ENCODE measurements around the gene ATP8B3. TPM values are rescaled to one million over a fixed set of nuclear protein-coding genes. Genes with fewer than 3 reads are reported as not detected.

ATP8B3 gene
- total and polyA plus RNA-seq, 8 donors: 0.15 to 1.4 (median 0.80) TPM; not detected in 4

DNA sequence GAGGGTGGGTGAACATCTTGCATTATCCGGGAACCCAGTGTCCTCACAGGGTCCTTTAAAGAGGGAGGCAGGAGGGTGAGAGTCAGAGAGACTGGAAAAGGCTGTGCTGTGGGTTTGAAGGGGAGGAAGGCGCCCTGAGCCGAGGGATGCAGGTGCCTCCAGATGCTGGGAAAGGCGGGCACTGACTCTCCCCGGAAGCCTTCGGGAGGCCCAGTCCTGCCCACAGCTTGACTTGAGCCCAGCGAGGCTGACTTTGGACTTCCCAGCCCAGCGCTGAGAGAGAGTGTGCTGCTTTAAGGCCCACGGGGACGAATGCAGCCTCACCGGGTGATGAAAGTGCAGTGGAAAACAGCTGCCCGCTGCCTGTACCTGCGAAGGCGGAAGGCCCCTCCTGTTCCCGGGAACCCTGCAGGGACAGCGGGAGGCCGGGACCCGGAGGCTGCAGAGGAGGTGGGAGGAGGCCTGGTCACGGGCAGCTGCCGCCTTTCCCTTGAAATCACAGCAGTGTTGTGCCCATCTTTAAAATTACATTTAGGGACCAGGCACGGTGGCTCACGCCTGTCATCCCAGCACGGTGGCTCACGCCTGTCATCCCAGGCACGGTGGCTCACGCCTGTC is 20.1 kb upstream of the ATP8B3 start:
- peaks cover 3 to 58% (median 39%) of the 10 kb centered on the region in 4 donors for H3K4me1 ChIP-seq
- DNase-seq: no peak
- TF ChIP-seq, protein P1, sequence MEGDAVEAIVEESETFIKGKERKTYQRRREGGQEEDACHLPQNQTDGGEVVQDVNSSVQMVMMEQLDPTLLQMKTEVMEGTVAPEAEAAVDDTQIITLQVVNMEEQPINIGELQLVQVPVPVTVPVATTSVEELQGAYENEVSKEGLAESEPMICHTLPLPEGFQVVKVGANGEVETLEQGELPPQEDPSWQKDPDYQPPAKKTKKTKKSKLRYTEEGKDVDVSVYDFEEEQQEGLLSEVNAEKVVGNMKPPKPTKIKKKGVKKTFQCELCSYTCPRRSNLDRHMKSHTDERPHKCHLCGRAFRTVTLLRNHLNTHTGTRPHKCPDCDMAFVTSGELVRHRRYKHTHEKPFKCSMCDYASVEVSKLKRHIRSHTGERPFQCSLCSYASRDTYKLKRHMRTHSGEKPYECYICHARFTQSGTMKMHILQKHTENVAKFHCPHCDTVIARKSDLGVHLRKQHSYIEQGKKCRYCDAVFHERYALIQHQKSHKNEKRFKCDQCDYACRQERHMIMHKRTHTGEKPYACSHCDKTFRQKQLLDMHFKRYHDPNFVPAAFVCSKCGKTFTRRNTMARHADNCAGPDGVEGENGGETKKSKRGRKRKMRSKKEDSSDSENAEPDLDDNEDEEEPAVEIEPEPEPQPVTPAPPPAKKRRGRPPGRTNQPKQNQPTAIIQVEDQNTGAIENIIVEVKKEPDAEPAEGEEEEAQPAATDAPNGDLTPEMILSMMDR (IDR thresholded peaks at IDR 0.05): no peak
- TF ChIP-seq EP300 (IDR thresholded peaks at IDR 0.05): no peak
- no peak for TF ChIP-seq POLR2AphosphoS5 (IDR thresholded peaks at IDR 0.05)
- TF ChIP-seq POLR2A (IDR thresholded peaks at IDR 0.05): no peak
- peaks cover 14 to 55% (median 46%) of the 10 kb centered on the region in 4 donors for H3K36me3 ChIP-seq
- WGBS, 5 donors: 89 to 98% (median 94%) methylated on average over 13 to 26 of the region's 26 CpGs
- H3K4me3 ChIP-seq: no peak overlapping the region
- no peaks in the 10 kb centered on the region for H3K27me3 ChIP-seq
- H3K27ac ChIP-seq: no peak overlapping the region
- no peaks in the 10 kb centered on the region for H3K9me3 ChIP-seq
- intact Hi-C loops (cut with DNase I; ENCODE audit: low total_unique reads): no loop called here

DNA sequence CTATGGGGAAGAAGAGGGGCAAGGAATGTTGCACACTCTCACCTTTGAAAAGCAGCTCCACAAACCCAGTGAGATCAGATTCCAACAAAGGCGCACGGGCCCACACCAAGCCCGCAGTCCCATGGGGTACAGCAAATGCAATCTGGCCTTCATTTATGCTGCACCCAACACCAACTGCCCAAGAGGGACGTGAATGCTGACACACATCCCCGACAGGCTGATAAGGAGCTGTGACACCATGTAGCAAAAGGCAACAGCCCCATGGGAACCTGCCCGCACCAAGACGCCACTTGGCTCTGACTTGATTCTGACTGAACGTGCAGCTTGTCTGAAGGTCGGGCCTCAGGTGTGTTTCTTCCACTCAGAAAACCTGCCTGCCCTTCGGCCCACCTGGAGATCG is 18.9 kb upstream of the ATP8B3 start:
- no peaks in the 10 kb centered on the region for H3K9me3 ChIP-seq
- peaks cover 7 to 59% (median 41%) of the 10 kb centered on the region in 4 donors for H3K4me1 ChIP-seq
- TF ChIP-seq EP300 (IDR thresholded peaks at IDR 0.05): no peak
- H3K4me3 ChIP-seq: no peak overlapping the region
- peaks cover 23 to 64% (median 56%) of the 10 kb centered on the region in 4 donors for H3K36me3 ChIP-seq
- H3K27me3 ChIP-seq: no peaks in the 10 kb centered on the region
- 79 to 88% (median 85%) methylated on average over 11 of the region's 11 CpGs for WGBS, 5 donors
- no peak overlapping the region for H3K27ac ChIP-seq
- intact Hi-C loops (cut with DNase I; ENCODE audit: low total_unique reads): no loop called here
- DNase-seq: no peak

DNA sequence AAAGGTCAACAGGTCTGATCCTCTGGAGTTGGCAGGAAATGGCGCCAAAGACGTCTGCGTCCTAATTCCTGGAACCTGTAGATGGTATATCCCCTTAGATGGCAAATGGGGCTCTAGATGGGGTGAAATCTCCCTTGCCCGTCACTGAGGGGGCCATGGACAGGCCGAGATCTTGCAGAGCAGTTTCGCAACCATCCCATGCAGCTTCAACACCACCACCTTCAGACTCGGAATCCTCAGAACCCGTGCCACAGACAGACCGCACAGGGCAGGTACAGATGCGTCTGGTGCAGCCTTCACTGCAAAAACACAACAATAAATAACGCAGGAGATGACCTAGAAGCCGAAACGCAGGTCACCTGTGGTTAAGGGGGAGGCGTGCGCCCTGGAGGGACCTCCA is 18.5 kb upstream of the ATP8B3 start:
- intact Hi-C loops (cut with DNase I; ENCODE audit: low total_unique reads): no loop called here
- Histone ChIP-seq H3K27me3 (no peaks in the 10 kb centered on the region), H3K36me3 (peaks cover 23 to 68% (median 58%) of the 10 kb centered on the region in 4 donors), H3K9me3 (no peaks in the 10 kb centered on the region), H3K4me3 (no peak overlapping the region), H3K4me1 (peaks cover 9 to 59% (median 40%) of the 10 kb centered on the region in 4 donors), H3K27ac (no peak overlapping the region)
- DNase-seq: no peak
- 90 to 95% (median 91%) methylated on average over 15 of the region's 15 CpGs for WGBS, 5 donors
- TF ChIP-seq POLR2AphosphoS5 (IDR thresholded peaks at IDR 0.05) (no peak), EP300 (IDR thresholded peaks at IDR 0.05) (no peak), POLR2A (IDR thresholded peaks at IDR 0.05) (no peak)
- TF ChIP-seq, protein P1 (IDR thresholded peaks at IDR 0.05): no peak

DNA sequence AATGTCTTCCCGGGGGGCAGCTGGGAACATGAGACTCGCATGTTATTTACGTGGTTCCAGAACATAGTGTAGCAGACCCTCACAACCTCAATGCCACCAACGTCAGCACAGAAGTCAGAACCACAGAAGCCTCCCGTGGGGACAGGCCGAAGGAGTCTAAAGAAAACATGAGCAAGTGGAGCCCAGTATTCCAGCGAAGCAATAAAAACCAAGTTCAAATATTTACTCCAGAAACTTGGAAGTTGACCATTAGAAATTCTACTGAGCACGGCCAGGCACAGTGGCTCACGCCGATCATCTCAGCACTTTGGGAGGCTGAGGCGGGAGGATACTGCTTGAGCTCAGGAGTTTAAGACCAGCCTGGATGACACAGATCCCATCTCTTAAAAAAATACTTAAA is 17.9 kb upstream of the ATP8B3 start:
- Histone ChIP-seq H3K9me3 (no peaks in the 10 kb centered on the region), H3K4me1 (peaks cover 9 to 53% (median 35%) of the 10 kb centered on the region in 4 donors), H3K36me3 (peaks cover 23 to 72% (median 64%) of the 10 kb centered on the region in 4 donors), H3K4me3 (no peak overlapping the region), H3K27me3 (no peaks in the 10 kb centered on the region), H3K27ac (peak overlapping the region in 1 of 5 donors; percentile 5)
- intact Hi-C loops (cut with DNase I; ENCODE audit: low total_unique reads): loop anchor here (10.0 kb wide), 1 partner anchor 275 kb away; no protein-coding TSS in a partner anchor
- 46 to 75% (median 51%) methylated on average over 11 of the region's 11 CpGs for WGBS, 5 donors
- TF ChIP-seq POLR2AphosphoS5 (IDR thresholded peaks at IDR 0.05) (no peak), EP300 (IDR thresholded peaks at IDR 0.05) (no peak), POLR2A (IDR thresholded peaks at IDR 0.05) (no peak)
- TF ChIP-seq, protein P1 (IDR thresholded peaks at IDR 0.05): no peak
- no peak for DNase-seq
